ENCODE measurements around the gene NPHS2. TPM values are rescaled to one million over a fixed set of nuclear protein-coding genes. Genes with fewer than 3 reads are reported as not detected.

NPHS2 gene
- total RNA-seq, 6 donors from 2014 or later: not detected

DNA sequence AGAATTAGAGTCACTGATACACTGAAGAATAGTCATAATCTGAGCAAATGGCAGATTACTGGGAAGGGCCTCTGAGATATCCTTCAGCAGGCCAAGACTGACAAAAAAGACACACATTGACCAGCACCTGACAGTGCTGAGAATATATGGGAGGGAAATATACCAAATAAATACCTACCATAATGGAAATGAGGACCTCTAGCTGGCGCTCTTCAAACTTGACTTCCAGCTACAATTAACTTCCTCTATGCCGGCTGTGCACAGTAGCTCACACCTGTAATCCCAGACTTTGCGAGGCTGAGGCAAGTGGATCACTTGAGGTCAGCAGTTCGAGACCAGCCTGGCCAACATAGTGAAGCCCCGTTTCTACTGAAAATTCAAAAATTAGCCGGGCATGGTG lies 69.5 kb downstream of the NPHS2 start:
- Histone ChIP-seq H3K27ac (no peak overlapping the region), H3K36me3 (no peaks in the 10 kb centered on the region), H3K27me3 (no peaks in the 10 kb centered on the region), H3K4me3 (no peak overlapping the region), H3K9me3 (no peaks in the 10 kb centered on the region), H3K4me1 (no peaks in the 10 kb centered on the region)
- 84 to 92% methylated on average over 6 of the region's 6 CpGs for WGBS, 2 donors
- ATAC-seq (ENCODE audit: low FRiP score in 2 of 2) (no peak), DNase-seq (no peak)
- TF ChIP-seq POLR2AphosphoS5 (IDR thresholded peaks at IDR 0.05) (no peak), POLR2A (IDR thresholded peaks at IDR 0.05) (no peak), EP300 (IDR thresholded peaks at IDR 0.05) (no peak)
- TF ChIP-seq, protein P1, sequence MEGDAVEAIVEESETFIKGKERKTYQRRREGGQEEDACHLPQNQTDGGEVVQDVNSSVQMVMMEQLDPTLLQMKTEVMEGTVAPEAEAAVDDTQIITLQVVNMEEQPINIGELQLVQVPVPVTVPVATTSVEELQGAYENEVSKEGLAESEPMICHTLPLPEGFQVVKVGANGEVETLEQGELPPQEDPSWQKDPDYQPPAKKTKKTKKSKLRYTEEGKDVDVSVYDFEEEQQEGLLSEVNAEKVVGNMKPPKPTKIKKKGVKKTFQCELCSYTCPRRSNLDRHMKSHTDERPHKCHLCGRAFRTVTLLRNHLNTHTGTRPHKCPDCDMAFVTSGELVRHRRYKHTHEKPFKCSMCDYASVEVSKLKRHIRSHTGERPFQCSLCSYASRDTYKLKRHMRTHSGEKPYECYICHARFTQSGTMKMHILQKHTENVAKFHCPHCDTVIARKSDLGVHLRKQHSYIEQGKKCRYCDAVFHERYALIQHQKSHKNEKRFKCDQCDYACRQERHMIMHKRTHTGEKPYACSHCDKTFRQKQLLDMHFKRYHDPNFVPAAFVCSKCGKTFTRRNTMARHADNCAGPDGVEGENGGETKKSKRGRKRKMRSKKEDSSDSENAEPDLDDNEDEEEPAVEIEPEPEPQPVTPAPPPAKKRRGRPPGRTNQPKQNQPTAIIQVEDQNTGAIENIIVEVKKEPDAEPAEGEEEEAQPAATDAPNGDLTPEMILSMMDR (IDR thresholded peaks at IDR 0.05): no peak

Small RNA genes lying within 50 kb of the gene (small RNA-seq; reads per million reads assigned to genes)
- gene RNU5F-2P: 0 reads per million in 4 donors

Other genes starting within 250 kb of the NPHS2 start
- 1 to 10 TPM in 1 of 6 donors, under 1 TPM in 2, not detected in 3; 0.44 to 2.9 (median 0.61) TPM for gene AXDND1, start 210.0 kb downstream of the NPHS2 start, total RNA-seq
- gene TDRD5, start 15.9 kb upstream of the NPHS2 start, total RNA-seq: under 1 TPM in 3 of 6 donors, not detected in 3; 0.09 to 0.89 (median 0.30) TPM
- gene FAM163A, start 167.3 kb upstream of the NPHS2 start, total RNA-seq: under 1 TPM in 1 of 6 donors, not detected in 5; 0.10 TPM

Measured in upper lobe of left lung (tissue), 6 donors.